HEK293 (cell line): Measurements from ENCODE around the gene CDKAL1.

Source experiments
- CTCF ChIA-PET: fragments of 350-600 bp; formaldehyde crosslinking; extraction: SDS; loops from one replicate; lab custom pipeline; 2021; ENCODE audit warnings: antibody characterized with exemption; lab: Yijun Ruan, JAX
- POLR2A ChIA-PET: fragments of 300-600 bp; formaldehyde crosslinking; extraction: SDS; loops from one replicate; lab custom pipeline; 2020; ENCODE audit warnings: antibody characterized with exemption, inconsistent platforms; lab: Yijun Ruan, JAX
- H3K27ac ChIP-seq: fragments of 200-500 bp; sonication (Bioruptor generic); 2 replicates; pipeline ENCODE4 v1.5.1; 2014; ENCODE audit warnings: low read depth, low read length, control low read depth, inconsistent platforms; ENCODE audit errors: extremely low read depth
- H3K36me3 ChIP-seq, 2 experiments: fragments of 200-500 bp in 1 of 2; sonication (Bioruptor generic) in 1 of 2; 1 replicate in 1 of 2; 2 replicates in 1 of 2; pipeline ENCODE4 v1.5.1; 2014 to 2017; ENCODE audit warnings: inconsistent platforms in 2 of 2, low read length in 2 of 2; ENCODE audit not compliant: control insufficient read depth in 2 of 2, insufficient read depth in 1 of 2
- H3K4me1 ChIP-seq: fragments of 200-500 bp; sonication (Bioruptor generic); 2 replicates; pipeline ENCODE4 v1.5.1; 2014; ENCODE audit warnings: mild to moderate bottlenecking, low read length, inconsistent platforms; ENCODE audit not compliant: control insufficient read depth, insufficient read depth
- H3K4me3 ChIP-seq: 2 replicates; pipeline ENCODE4 v1.5.1; 2011; ENCODE audit warnings: low read depth, mild to moderate bottlenecking, control low read depth, low read length, moderate library complexity
- H3K9me3 ChIP-seq: fragments of 200-500 bp; sonication (Bioruptor generic); 2 replicates; pipeline ENCODE4 v1.5.1; 2014; ENCODE audit warnings: low read depth, low read length, inconsistent platforms; ENCODE audit not compliant: control insufficient read depth, insufficient read depth
- ZBTB11 ChIP-seq: fragments of 450-650 bp; formaldehyde crosslinking; conservative IDR thresholded peaks from 2 replicates; pipeline ENCODE4 v1.5.1; 2016; ENCODE audit warnings: low read depth, missing biosample characterization, missing genetic modification characterization
- ZBTB6 ChIP-seq: fragments of 450-650 bp; formaldehyde crosslinking; IDR thresholded peaks from 2 replicates; pipeline ENCODE4 v1.5.1; 2017; ENCODE audit warnings: missing biosample characterization, missing genetic modification characterization
- ZNF121 ChIP-seq: fragments of 450-650 bp; formaldehyde crosslinking; IDR thresholded peaks from 2 replicates; pipeline ENCODE4 v1.5.1; 2016; ENCODE audit warnings: missing biosample characterization, missing genetic modification characterization
- ZNF140 ChIP-seq: fragments of 450-650 bp; formaldehyde crosslinking; IDR thresholded peaks from 2 replicates; pipeline ENCODE4 v1.5.1; 2016; ENCODE audit warnings: missing biosample characterization, missing genetic modification characterization
- ZNF146 ChIP-seq: fragments of 450-650 bp; formaldehyde crosslinking; IDR thresholded peaks from 2 replicates; pipeline ENCODE4 v1.5.1; 2016; ENCODE audit warnings: missing biosample characterization, missing genetic modification characterization
- ZNF311 ChIP-seq: fragments of 450-650 bp; formaldehyde crosslinking; IDR thresholded peaks from 2 replicates; pipeline ENCODE4 v1.5.1; 2017; ENCODE audit warnings: missing biosample characterization, missing genetic modification characterization, borderline replicate concordance
- ZNF335 ChIP-seq: fragments of 450-650 bp; formaldehyde crosslinking; conservative IDR thresholded peaks from 2 replicates; pipeline ENCODE4 v1.5.1; 2016; ENCODE audit warnings: missing biosample characterization, missing genetic modification characterization
- ZNF350 ChIP-seq: fragments of 450-650 bp; formaldehyde crosslinking; IDR thresholded peaks from 2 replicates; pipeline ENCODE4 v1.5.0; 2017; ENCODE audit warnings: missing biosample characterization, mild to moderate bottlenecking, missing genetic modification characterization
- ZNF426 ChIP-seq: fragments of 450-650 bp; formaldehyde crosslinking; IDR thresholded peaks from 2 replicates; pipeline ENCODE4 v1.5.1; 2017; ENCODE audit warnings: missing biosample characterization, missing genetic modification characterization, mild to moderate bottlenecking, inconsistent platforms, moderate library complexity
- ZNF610 ChIP-seq: fragments of 450-650 bp; formaldehyde crosslinking; IDR thresholded peaks from 2 replicates; pipeline ENCODE4 v1.5.1; 2016; ENCODE audit warnings: missing biosample characterization, missing genetic modification characterization, borderline replicate concordance
- ZNF664 ChIP-seq: fragments of 450-650 bp; formaldehyde crosslinking; IDR thresholded peaks from 2 replicates; pipeline ENCODE4 v1.5.1; 2016; ENCODE audit warnings: missing biosample characterization, missing genetic modification characterization
- ZSCAN5A ChIP-seq: fragments of 450-650 bp; formaldehyde crosslinking; IDR thresholded peaks from 2 replicates; pipeline ENCODE4 v1.5.1; 2016; ENCODE audit warnings: missing biosample characterization, missing genetic modification characterization
- TF ChIP-seq, protein P1 (sequence below): fragments of 450-650 bp; formaldehyde crosslinking; IDR thresholded peaks from 2 replicates; pipeline ENCODE4 v1.5.1; 2016; ENCODE audit warnings: missing biosample characterization, missing genetic modification characterization, borderline replicate concordance
- TF ChIP-seq, protein P2 (sequence below): fragments of 450-650 bp; formaldehyde crosslinking; IDR thresholded peaks from 2 replicates; pipeline ENCODE4 v1.5.1; 2016; ENCODE audit warnings: missing biosample characterization, missing genetic modification characterization

Gene CDKAL1

DNA sequence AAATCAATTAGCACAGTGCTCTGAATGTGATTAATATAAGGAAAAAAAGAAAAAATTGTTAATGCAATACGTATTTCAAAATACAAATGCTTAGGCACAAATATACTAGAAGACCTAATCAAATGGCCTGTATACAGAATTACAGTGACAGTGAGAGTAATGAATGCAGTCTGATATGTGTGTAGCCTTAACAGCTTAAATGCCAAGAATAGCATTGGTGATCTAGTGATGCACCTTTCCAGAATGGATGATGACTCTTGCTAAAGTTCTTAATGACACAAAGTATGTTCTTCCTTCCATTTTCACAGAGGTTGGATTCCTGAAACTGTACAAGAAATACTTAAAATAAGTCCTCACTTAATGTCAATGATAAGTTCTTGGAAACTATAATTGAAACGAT, 131.0 kb downstream of the CDKAL1 start:
- H3K36me3 ChIP-seq: no peaks in the 10 kb centered on the region
- CTCF ChIA-PET: interaction anchor here (0.6 kb wide), 2 partner anchors 21 to 102 kb away, joined by 3 to 4 read pairs; no protein-coding TSS in a partner anchor
- peaks cover 20% of the 10 kb centered on the region for H3K4me1 ChIP-seq
- H3K9me3 ChIP-seq: no peaks in the 10 kb centered on the region
- no peak overlapping the region for H3K27ac ChIP-seq
- TF ChIP-seq ZNF350 (tag by site-specific recombination) (no peak), ZNF121 (no peak), ZNF610 (tag by site-specific recombination) (no peak)
- TF ChIP-seq, protein P1, sequence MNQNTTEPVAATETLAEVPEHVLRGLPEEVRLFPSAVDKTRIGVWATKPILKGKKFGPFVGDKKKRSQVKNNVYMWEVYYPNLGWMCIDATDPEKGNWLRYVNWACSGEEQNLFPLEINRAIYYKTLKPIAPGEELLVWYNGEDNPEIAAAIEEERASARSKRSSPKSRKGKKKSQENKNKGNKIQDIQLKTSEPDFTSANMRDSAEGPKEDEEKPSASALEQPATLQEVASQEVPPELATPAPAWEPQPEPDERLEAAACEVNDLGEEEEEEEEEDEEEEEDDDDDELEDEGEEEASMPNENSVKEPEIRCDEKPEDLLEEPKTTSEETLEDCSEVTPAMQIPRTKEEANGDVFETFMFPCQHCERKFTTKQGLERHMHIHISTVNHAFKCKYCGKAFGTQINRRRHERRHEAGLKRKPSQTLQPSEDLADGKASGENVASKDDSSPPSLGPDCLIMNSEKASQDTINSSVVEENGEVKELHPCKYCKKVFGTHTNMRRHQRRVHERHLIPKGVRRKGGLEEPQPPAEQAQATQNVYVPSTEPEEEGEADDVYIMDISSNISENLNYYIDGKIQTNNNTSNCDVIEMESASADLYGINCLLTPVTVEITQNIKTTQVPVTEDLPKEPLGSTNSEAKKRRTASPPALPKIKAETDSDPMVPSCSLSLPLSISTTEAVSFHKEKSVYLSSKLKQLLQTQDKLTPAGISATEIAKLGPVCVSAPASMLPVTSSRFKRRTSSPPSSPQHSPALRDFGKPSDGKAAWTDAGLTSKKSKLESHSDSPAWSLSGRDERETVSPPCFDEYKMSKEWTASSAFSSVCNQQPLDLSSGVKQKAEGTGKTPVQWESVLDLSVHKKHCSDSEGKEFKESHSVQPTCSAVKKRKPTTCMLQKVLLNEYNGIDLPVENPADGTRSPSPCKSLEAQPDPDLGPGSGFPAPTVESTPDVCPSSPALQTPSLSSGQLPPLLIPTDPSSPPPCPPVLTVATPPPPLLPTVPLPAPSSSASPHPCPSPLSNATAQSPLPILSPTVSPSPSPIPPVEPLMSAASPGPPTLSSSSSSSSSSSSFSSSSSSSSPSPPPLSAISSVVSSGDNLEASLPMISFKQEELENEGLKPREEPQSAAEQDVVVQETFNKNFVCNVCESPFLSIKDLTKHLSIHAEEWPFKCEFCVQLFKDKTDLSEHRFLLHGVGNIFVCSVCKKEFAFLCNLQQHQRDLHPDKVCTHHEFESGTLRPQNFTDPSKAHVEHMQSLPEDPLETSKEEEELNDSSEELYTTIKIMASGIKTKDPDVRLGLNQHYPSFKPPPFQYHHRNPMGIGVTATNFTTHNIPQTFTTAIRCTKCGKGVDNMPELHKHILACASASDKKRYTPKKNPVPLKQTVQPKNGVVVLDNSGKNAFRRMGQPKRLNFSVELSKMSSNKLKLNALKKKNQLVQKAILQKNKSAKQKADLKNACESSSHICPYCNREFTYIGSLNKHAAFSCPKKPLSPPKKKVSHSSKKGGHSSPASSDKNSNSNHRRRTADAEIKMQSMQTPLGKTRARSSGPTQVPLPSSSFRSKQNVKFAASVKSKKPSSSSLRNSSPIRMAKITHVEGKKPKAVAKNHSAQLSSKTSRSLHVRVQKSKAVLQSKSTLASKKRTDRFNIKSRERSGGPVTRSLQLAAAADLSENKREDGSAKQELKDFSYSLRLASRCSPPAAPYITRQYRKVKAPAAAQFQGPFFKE (tag by site-specific recombination): no peak
- POLR2A ChIA-PET: no interaction called here
- H3K4me3 ChIP-seq: no peak overlapping the region

DNA sequence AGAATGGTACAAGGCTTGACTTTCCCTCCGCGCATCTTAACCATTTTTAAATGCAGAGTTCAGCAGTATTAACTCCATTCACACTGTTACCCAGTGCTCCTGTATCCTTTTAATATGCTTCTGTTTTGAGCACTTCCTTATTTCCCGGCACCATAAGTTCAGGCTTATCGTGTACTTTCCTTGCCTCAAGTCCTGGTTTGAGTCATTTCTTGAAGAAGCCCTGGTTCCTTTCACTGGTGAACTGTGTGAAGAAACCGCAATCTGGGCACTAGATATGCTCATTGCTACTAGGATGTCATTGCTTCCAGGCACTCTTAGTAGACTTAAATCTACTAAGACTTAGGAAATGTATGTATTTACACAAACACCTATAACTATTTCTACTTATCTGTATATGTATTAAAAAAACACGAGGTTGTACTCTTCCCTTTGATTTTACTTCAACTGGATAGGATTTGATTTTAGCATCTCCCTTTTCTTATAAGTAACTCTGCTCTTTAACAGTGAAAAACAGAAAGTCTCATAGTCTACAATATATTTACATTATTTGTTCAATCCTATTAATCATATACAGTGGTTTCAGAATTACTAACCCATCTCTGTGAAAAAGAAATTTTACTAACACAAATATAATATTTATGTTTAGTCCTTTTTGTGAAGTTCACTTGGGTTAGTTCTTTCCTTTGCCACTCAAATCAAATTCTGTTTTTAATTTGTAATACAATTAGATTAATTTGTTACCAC, 135.5 kb downstream of the CDKAL1 start:
- H3K9me3 ChIP-seq: no peaks in the 10 kb centered on the region
- no peaks in the 10 kb centered on the region for H3K4me1 ChIP-seq
- TF ChIP-seq ZNF426 (tag by site-specific recombination) (no peak), ZNF140 (no peak), ZNF146 (no peak), ZBTB6 (no peak), ZBTB11 (tag by site-specific recombination) (no peak), ZNF664 (tag by site-specific recombination) (no peak)
- H3K36me3 ChIP-seq: no peaks in the 10 kb centered on the region
- ChIA-PET CTCF (no interaction called here), POLR2A (no interaction called here)
- H3K27ac ChIP-seq: no peak overlapping the region
- H3K4me3 ChIP-seq: no peak overlapping the region

DNA sequence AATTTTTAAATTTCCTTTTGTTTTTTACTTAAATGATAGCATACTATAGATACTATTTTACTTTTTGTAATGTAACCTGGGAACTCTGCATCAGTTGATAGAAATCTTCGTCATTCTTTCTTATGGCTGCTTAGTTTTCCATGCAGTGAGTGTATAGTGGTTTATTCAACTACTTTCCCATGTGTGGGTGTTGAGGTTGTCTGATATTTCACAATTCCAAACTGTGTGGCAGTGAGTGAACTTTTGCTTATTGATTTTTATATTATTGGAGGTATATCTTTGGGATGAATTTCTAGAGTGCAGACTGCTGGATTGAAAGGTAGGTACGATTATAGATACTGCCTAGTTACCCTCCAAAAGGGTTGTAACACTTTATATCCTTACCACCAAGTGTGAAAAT, 136.5 kb downstream of the CDKAL1 start:
- no peak overlapping the region for H3K27ac ChIP-seq
- no peak overlapping the region for H3K4me3 ChIP-seq
- H3K36me3 ChIP-seq: no peaks in the 10 kb centered on the region
- CTCF ChIA-PET: no interaction called here
- H3K4me1 ChIP-seq: no peaks in the 10 kb centered on the region
- POLR2A ChIA-PET: no interaction called here
- H3K9me3 ChIP-seq: no peaks in the 10 kb centered on the region
- TF ChIP-seq ZNF335 (tag by site-specific recombination): no peak
- no peak for TF ChIP-seq ZNF146
- TF ChIP-seq, protein P2, sequence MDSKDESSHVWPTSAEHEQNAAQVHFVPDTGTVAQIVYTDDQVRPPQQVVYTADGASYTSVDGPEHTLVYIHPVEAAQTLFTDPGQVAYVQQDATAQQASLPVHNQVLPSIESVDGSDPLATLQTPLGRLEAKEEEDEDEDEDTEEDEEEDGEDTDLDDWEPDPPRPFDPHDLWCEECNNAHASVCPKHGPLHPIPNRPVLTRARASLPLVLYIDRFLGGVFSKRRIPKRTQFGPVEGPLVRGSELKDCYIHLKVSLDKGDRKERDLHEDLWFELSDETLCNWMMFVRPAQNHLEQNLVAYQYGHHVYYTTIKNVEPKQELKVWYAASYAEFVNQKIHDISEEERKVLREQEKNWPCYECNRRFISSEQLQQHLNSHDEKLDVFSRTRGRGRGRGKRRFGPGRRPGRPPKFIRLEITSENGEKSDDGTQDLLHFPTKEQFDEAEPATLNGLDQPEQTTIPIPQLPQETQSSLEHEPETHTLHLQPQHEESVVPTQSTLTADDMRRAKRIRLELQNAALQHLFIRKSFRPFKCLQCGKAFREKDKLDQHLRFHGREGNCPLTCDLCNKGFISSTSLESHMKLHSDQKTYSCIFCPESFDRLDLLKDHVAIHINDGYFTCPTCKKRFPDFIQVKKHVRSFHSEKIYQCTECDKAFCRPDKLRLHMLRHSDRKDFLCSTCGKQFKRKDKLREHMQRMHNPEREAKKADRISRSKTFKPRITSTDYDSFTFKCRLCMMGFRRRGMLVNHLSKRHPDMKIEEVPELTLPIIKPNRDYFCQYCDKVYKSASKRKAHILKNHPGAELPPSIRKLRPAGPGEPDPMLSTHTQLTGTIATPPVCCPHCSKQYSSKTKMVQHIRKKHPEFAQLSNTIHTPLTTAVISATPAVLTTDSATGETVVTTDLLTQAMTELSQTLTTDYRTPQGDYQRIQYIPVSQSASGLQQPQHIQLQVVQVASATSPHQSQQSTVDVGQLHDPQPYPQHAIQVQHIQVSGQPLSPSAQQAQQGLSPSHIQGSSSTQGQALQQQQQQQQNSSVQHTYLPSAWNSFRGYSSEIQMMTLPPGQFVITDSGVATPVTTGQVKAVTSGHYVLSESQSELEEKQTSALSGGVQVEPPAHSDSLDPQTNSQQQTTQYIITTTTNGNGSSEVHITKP (tag by site-specific recombination): no peak
- TF ChIP-seq ZSCAN5A (tag by site-specific recombination): no peak
- no peak for TF ChIP-seq ZNF311 (tag by site-specific recombination)
